Stimulated activated CD4-positive, alpha-beta T cell treated with anti-CD3 and anti-CD28 coated beads, Interleukin-1b, Interleukin-23, amount 100 ng/mL, for 48 hours (primary cell): ENCODE measurements around the gene DGCR2.
"Not testable (repeated sequence)": the region's sequence is repeated elsewhere in the genome, so short reads cannot be mapped to it uniquely, and the experiment has no call there.

Source experiments
- DNase-seq: peaks from one replicate; pipeline ENCODE4 v3.0.0-alpha.2; 2020

DGCR2 gene

DNA sequence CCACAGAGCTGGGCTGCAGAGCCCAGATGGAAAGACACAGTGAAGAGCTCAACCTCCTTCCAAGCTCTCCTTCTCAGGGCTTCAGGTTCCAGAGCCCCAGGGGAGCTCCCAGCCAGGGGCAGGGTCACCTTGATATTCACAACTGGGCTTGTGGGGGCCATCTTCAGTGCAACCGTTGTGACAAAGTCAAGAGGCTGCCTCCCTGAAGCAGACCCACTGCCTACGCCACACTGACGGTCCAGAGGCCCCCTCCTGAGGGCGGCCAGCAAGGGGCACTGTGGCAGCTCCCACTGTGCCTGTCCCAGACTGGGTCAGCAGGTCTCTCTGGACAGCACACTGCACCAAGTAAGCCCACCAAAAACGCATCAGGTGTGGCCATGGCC is 84.1 kb downstream of the DGCR2 start:
- no peak for DNase-seq

GRCh38 chr22:19037282-19038163 is 84.7 kb downstream of the DGCR2 start:
- no peak for DNase-seq

- DNase-seq = no peak
Observed at GRCh38 chr22:19036523-19037273, 85.5 kb downstream of the DGCR2 start.

- no peak for DNase-seq
Observed at GRCh38 chr22:19036229-19036522, 86.0 kb downstream of the DGCR2 start.

GRCh38 chr22:19035474-19036228 is 86.6 kb downstream of the DGCR2 start:
- DNase-seq = no peak

DNA sequence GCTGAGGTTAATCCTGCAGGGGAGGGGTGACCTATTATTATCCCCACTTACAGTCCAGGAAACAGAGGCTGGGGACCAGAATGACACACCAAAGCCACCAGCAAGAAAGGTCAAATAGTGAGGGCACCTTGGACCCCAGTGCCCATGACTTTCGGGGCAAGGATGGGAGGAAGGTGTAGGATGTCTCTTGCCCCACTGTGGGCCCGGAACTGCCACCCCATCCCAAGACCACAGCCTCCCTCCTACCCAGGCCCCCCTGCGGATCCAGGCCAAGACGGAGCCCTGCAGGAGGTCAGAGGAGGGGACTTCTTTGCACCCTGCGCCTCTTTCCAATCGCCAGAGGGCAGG is 87.1 kb downstream of the DGCR2 start:
- not testable (repeated sequence) for DNase-seq

DNA sequence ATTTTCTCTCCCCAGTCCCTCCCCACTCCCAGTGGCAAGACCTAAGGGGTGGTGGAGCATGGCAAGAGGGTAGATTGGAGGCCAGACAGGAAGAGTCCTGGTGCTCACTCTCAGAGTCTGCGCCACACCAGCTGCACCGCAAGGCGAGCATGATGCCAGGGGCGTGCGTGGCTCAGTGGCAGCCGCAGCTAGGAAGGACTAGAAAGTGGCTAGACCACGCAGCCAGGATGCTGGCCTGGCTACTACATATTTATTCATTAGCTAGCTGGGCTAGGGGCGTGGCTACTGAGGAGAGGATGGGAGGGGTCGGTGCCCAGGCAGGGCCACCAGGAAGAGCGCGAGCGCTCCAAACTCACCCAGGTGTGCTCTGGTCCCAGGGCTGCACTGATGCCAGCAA is 87.5 kb downstream of the DGCR2 start:
- not testable (repeated sequence) for DNase-seq

- DNase-seq = not testable (repeated sequence)
Observed at GRCh38 chr22:19034031-19034723, 88.0 kb downstream of the DGCR2 start.

GRCh38 chr22:19033568-19033905 is 88.7 kb downstream of the DGCR2 start:
- not testable (repeated sequence) for DNase-seq

DNA sequence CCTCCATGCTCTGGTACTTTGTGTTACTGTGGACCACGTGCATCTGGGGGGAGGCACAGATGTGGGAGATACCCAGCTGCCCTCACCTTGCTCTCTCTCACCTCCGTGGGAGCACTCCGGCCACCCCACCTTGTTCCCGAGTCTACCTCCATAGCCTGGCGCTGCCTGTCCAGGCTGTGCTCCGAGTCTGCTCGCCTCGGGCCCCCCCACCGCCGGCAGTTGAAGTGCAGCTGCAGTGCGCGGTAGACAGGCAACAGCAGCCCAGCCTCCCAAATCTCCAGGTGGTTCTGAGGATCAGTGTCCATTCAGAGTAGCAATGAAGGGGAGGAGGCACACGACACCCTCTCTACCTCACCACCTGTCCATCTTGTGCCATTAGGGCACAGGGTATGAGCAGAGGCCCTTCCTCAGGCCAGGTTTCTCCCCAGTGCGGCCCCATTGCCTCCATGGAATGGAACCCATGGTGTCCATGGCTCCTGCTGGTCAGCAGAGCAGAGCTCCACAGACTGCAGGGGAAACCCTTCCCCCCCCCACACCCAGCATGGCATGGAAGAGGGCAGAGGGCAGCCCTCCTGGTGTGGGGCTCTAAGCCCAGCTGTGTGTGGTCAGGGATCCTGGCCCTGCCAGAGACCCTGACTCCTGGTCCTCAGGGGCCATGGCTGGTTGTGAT is 89.2 kb downstream of the DGCR2 start:
- not testable (repeated sequence) for DNase-seq

DNA sequence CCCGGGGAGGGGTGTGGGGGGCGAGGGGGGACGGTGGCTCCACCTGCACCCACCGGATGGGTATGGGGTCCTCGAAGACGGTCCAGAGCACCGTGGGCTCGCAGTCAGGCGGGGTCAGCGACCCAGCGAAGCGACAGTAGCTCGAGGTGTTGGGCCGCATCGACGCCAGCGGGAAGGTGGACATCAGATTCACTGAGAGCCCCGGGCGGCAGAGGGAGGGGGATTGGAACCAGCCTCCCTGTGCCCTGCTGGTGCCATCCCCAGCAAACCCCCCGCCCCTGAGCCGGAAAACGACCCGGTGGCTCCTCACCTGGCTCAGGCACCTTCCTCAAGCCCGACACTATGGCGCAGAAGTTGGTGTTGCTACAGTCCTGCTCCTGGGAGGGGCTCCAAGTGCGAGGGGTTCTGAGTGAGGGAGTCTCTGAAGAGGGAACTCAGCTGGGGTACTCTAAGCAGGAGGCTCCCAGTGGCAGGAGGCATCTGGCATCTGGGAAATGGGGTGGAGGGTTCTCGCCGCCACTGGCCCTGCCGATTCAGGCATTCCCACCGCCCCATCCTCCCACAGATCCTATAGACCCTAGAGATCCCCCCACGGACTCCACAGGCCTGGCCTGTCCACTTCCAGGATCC is 89.9 kb downstream of the DGCR2 start:
- DNase-seq = not testable (repeated sequence)

- DNase-seq = not testable (repeated sequence)
Observed at GRCh38 chr22:19030889-19031252, 91.3 kb downstream of the DGCR2 start.

DNA sequence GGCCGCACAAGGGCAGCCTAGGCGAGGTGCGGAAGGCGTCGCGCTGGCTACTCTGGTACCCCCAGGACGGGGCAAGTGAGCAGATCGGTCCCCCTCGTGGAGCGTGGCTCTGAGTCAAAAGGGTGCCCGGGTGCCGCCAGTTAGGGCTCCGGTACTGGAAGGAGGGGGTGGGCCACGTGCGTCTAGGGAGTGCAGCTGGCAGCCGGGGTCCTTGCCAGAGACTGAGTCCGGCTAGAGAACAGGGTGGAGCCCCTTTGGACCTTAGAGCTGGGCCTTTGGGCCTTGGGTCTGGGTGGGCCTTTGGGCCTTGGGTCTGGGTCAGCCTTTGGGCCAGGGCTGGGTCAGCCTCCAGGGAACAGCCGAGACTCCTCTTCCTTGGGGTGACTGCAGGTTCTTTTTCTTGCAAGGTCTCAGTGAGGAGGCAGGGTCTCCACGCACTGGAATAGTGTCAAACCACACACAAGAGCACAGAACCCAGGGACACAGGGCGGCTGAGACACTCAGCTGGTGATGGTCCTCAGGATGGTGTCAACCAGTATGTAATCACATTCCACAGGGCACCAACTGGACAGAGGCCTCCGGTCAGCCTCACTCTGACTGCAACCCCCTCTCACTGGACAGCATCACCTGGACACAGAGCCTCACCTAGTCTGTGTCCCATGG is 91.9 kb downstream of the DGCR2 start:
- DNase-seq = not testable (repeated sequence)

- not testable (repeated sequence) for DNase-seq
Observed at GRCh38 chr22:19029113-19030103, 92.8 kb downstream of the DGCR2 start.

- not testable (repeated sequence) for DNase-seq
Observed at GRCh38 chr22:19028060-19028455, 94.2 kb downstream of the DGCR2 start.

DNA sequence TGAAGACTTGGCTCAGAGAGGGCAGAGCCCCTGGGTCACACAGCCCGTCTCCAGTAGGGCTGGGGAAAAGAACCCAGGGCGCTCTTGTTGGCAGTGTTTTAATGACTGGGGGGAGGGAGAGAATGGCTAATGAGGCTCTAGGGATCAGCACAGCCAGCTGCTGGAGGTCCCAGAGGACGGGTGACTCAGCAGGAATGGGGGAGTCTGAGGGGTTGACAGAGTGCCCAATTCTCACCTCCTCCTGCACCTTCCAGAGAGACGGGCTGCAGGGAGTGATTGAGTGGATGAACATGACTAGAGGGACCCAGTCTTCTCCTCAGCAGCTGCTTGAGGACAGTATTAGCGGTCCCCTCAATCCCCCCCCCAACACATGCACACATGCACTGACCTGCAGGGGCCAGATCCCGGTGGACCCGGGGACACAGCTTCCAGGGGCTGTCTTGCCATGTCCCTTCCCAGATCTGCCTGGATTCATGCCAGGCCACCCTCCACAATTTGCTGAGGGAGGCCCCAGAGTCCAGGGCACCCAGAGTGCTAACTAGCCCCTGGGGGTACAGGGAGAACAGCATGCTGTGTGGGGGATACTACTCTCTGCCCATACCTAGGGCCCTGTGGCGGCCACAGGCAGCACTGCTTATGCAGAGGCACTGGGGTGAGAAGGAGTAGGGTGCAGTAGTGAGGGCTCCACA is 94.7 kb downstream of the DGCR2 start:
- not testable (repeated sequence) for DNase-seq

DNA sequence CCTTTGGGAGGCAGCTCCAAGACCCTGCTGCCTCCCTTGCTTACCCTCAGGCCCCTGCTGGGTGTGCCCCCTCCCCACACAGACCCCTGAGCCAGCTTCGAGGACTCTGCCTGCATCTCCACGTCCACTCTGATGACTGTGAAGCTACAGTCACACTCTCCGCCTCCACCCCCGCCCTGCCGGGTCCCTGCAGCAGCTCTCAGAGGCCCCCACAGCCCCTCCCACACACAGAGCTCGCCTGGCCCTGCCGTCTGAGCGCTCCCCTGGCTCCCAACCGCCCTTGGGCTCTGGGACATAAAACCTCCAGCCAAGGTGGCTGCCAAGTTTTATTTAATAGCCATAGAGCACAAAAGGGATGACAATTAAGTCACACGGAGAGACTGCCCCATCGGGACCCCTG is 96.1 kb downstream of the DGCR2 start:
- DNase-seq = not testable (repeated sequence)

DNA sequence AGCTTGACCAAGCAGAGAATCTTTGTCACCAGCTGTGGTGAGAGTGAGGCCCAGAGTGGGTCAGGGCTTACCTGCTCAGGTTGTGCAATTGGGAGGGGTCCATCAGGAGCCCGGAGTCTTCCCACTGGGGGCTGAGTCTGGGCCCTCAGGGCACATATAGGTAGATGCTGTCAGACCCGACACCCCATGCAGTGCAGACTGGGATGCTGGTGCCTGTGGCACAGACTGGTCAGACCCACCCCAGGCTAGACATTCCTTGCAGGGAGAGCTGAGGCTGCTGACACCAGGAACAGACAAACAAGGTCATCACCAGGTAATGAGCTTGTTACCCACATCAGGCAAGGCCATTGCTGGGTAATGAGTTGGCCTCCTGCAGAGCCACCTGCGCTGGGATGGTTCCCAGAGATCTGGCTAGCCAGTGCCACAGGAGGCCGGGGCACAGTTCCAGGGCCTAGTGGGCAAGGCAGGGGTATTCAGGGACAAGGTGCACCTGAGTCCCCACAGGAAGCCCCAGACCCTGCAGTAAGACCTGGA is 97.2 kb downstream of the DGCR2 start:
- not testable (repeated sequence) for DNase-seq

GRCh38 chr22:19023931-19024330 is 98.3 kb downstream of the DGCR2 start:
- DNase-seq = not testable (repeated sequence)
